Muscle layer of colon (tissue), 2 donors: ENCODE data around the gene BIRC6.

Source experiments
- H3K27ac ChIP-seq: one replicate; pipeline ENCODE4 v1.7.0; 2013; ENCODE audit warnings: low read depth, mild to moderate bottlenecking, low read length, moderate library complexity
- H3K27me3 ChIP-seq, 2 donors: one replicate each; pipeline ENCODE4 v1.7.0; 2013; ENCODE audit warnings: low read length in 2 of 2, mild to moderate bottlenecking in 2 of 2; ENCODE audit not compliant: insufficient read depth in 2 of 2, control insufficient read depth in 1 of 2
- H3K36me3 ChIP-seq: one replicate; pipeline ENCODE4 v1.7.0; 2013; ENCODE audit warnings: mild to moderate bottlenecking, low read length; ENCODE audit not compliant: insufficient read depth
- H3K4me1 ChIP-seq: one replicate; pipeline ENCODE4 v1.7.0; 2013; ENCODE audit warnings: mild to moderate bottlenecking, low read length; ENCODE audit not compliant: insufficient read depth
- H3K4me3 ChIP-seq, 2 donors: one replicate each; pipeline ENCODE4 v1.7.0; 2013; ENCODE audit warnings: low read length in 2 of 2, low read depth in 1 of 2, mild to moderate bottlenecking in 1 of 2, moderate library complexity in 1 of 2
- H3K9ac ChIP-seq: one replicate; pipeline ENCODE4 v1.7.0; 2013; ENCODE audit warnings: low read length
- H3K9me3 ChIP-seq: one replicate; pipeline ENCODE4 v1.7.0; 2013; ENCODE audit warnings: mild to moderate bottlenecking, low read length
- donor health status: abdominal sarcoma.
- donor health status: Adenocarcinoma of cecum.

BIRC6 gene

DNA sequence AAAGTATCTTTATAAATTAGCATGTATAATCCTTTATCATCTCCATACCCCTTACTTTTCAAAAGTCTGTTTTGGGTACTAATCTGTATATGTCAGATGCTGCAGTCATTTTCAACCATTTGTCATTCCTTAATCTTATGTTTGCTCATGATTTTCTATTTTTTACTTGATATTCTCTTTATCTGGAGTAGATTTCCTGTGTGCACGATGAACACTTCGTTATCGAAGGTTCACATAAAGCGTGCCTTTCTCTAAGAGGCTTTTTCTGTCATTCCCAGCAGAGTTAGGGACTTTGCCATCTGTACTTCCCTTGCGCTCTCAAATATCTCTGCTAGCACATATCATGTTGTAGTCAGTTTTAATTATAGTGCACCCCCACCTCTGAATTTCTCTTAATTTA lies 123.2 kb downstream of the BIRC6 start:
- H3K4me1 ChIP-seq = no peaks in the 10 kb centered on the region
- no peak overlapping the region for H3K9ac ChIP-seq
- H3K36me3 ChIP-seq = peaks cover 28% of the 10 kb centered on the region
- no peak overlapping the region for H3K27ac ChIP-seq
- H3K9me3 ChIP-seq = no peaks in the 10 kb centered on the region
- no peak overlapping the region for H3K4me3 ChIP-seq
- no peaks in the 10 kb centered on the region for H3K27me3 ChIP-seq

DNA sequence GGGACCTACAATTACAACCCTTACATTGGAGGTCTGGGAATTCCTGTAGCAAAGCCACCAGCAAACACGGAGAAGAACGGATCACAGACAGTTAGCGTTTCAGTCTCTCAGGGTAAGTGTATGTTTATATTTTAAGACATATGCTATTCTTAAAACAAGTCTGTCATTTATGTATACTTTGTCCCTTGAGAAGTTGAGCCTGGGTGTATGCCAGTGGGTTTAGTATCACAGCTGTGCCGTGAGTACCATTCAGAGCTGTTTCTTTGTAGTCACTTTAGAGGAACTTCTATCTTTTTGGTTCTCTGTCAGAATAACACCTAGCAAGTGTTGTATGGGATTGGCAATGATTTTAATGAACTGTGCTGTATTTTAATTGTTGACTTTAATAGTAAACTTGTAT lies 125.6 kb downstream of the BIRC6 start:
- Histone ChIP-seq H3K36me3 (peaks cover 39% of the 10 kb centered on the region), H3K9ac (no peak overlapping the region)

DNA sequence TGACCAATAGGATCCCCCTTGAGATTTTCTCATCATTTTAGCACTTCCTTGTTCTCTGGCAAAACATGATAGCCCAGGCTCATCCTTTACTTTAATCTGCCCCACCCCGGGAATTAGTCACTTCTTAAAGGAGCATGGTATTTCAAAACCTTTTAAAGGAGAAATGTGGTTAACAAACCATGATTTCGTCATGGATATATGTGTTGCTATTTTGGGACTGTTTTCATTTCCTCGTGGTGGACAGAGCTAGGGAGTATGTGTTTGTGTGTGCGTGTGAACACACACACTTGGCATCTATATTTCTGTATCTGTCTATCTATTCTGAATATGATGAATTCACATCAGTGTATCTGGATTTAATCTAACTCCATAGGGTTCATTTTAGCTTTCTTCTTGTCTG lies 128.1 kb downstream of the BIRC6 start:
- H3K9me3 ChIP-seq = no peaks in the 10 kb centered on the region
- H3K4me3 ChIP-seq = no peak overlapping the region
- H3K27ac ChIP-seq = no peak overlapping the region
- H3K9ac ChIP-seq = no peak overlapping the region
- H3K27me3 ChIP-seq = no peaks in the 10 kb centered on the region
- H3K4me1 ChIP-seq = no peaks in the 10 kb centered on the region
- peaks cover 26% of the 10 kb centered on the region for H3K36me3 ChIP-seq

More for the DNA sequence above, 125.6 kb downstream of the BIRC6 start:
- Histone ChIP-seq H3K27me3 (no peaks in the 10 kb centered on the region), H3K9me3 (no peaks in the 10 kb centered on the region), H3K4me1 (no peaks in the 10 kb centered on the region), H3K4me3 (no peak overlapping the region), H3K27ac (no peak overlapping the region)

DNA sequence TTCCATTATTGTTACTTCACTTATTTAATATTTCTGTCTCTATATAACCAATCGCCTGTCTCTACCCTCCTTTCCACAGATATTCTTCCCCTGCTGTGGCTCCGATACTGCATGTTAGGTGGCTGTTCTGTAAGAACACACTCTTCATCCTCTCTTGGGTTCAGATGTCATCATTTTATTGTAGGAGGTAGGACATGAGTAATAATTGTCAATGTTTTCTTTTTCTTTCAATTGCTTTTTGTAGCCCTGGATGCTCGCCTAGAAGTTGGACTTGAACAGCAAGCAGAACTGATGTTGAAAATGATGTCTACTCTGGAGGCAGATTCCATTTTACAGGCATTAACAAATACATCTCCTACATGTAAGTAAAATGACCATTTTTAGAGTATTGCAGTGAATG lies 128.6 kb downstream of the BIRC6 start:
- Histone ChIP-seq H3K27ac (no peak overlapping the region), H3K27me3 (no peaks in the 10 kb centered on the region), H3K9me3 (no peaks in the 10 kb centered on the region), H3K36me3 (peaks cover 23% of the 10 kb centered on the region), H3K9ac (no peak overlapping the region), H3K4me1 (no peaks in the 10 kb centered on the region), H3K4me3 (no peak overlapping the region)

DNA sequence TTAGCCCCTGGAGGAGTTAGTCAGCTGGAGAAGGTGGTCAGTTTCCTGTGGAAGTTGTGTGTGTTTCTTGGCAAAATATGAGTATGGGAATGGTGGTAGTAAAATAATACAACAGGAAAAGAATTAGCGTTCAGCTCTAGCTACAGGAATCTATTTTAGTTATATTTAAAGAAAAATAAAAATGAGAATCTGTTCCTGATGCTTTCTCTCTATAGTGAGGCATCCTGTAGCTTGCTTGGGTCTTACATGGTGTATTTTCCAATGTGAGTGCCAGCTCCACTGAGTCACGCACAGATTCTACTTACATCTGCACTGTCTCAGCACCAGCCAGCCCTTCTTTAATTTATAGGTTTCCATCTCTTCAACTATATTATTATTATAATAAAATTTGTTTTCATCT lies 132.2 kb downstream of the BIRC6 start:
- no peaks in the 10 kb centered on the region for H3K4me1 ChIP-seq
- no peaks in the 10 kb centered on the region for H3K9me3 ChIP-seq
- H3K27me3 ChIP-seq = no peaks in the 10 kb centered on the region
- no peak overlapping the region for H3K9ac ChIP-seq
- no peak overlapping the region for H3K4me3 ChIP-seq
- H3K36me3 ChIP-seq = peaks cover 20% of the 10 kb centered on the region
- no peak overlapping the region for H3K27ac ChIP-seq

DNA sequence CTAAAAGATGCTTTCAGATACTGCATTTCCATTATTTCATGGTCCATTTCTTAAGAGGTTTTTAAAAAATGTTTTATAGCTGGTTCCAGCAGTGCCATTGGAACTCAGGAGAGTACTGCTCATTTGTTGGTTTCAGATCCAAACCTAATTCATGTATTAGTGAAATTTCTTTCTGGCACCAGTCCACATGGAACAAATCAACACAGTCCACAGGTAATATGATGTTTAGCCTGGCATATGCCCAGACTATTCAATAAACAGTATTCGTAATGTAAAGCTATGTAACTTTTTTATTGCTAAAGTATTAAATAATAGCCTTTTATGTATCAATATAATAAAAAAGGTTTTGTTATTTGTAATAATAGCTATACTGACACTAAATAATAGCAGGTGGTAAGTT lies 134.5 kb downstream of the BIRC6 start:
- Histone ChIP-seq H3K4me1 (no peaks in the 10 kb centered on the region), H3K27ac (no peak overlapping the region), H3K9me3 (no peaks in the 10 kb centered on the region), H3K9ac (no peak overlapping the region), H3K36me3 (peaks cover 13% of the 10 kb centered on the region), H3K4me3 (no peak overlapping the region), H3K27me3 (no peaks in the 10 kb centered on the region)

DNA sequence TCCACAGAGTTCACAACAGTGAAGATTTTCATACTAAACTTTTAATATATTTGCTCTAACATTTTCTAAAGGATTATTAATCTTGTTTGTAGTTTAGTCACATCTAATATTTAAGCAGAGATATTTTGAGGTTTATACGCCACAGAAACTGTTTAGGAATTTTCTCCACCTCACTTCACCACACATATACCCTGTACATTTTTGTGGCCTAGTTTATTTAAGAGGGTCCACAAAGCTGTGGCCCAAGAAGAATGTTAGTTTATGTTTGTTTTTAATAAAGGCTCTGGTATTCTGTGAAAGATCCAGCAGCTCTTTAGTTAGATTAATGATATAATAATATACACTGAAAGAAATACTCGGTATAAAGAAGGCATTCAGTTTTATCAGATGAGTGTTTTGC lies 138.3 kb downstream of the BIRC6 start:
- Histone ChIP-seq H3K9me3 (no peaks in the 10 kb centered on the region), H3K4me3 (no peak overlapping the region), H3K27ac (no peak overlapping the region), H3K4me1 (no peaks in the 10 kb centered on the region), H3K27me3 (no peaks in the 10 kb centered on the region), H3K36me3 (peaks cover 28% of the 10 kb centered on the region), H3K9ac (no peak overlapping the region)

DNA sequence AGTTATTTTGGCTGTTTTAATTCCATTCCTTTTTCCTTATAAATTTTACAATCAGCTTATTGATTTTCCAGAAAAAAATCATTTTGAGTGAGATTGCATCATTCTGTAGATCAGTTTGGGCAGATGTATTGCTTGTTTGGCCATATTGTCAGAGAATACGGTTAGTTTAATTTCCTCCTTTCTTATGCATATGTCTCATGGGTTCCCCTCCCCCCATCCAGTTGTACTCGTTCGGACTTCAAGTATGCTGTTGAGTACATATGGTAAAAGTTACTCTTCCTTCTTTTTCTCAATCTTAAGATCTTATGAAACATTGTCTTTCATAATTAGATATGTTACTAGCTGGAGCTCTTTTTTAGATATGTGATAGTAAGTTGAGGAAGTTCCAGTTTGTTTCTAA lies 139.8 kb downstream of the BIRC6 start:
- H3K9ac ChIP-seq = no peak overlapping the region
- no peak overlapping the region for H3K27ac ChIP-seq
- no peaks in the 10 kb centered on the region for H3K9me3 ChIP-seq
- H3K27me3 ChIP-seq = no peaks in the 10 kb centered on the region
- H3K36me3 ChIP-seq = peaks cover 22% of the 10 kb centered on the region
- H3K4me3 ChIP-seq = no peak overlapping the region
- H3K4me1 ChIP-seq = no peaks in the 10 kb centered on the region

DNA sequence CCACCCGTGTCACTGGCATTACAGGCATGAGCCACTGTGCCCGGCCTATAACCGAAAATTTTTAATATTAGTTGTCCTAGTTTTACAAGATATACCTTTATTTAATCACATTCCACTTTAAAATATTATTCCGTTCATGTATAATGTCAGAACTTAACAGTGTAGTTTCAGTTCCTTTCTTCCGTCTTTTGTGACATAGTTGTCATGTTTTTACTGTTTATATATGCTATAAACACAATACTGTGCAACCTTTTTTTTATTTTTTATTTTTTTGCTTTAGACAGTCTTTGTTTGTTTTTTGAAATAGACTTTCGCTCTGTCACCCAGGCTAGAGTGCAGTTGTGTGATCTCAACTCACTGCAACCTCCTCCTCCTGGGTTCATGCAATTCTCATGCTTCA lies 141.5 kb downstream of the BIRC6 start:
- Histone ChIP-seq H3K9me3 (no peaks in the 10 kb centered on the region), H3K27me3 (no peaks in the 10 kb centered on the region), H3K4me1 (no peaks in the 10 kb centered on the region), H3K4me3 (no peak overlapping the region), H3K36me3 (peaks cover 31% of the 10 kb centered on the region), H3K9ac (no peak overlapping the region), H3K27ac (no peak overlapping the region)

DNA sequence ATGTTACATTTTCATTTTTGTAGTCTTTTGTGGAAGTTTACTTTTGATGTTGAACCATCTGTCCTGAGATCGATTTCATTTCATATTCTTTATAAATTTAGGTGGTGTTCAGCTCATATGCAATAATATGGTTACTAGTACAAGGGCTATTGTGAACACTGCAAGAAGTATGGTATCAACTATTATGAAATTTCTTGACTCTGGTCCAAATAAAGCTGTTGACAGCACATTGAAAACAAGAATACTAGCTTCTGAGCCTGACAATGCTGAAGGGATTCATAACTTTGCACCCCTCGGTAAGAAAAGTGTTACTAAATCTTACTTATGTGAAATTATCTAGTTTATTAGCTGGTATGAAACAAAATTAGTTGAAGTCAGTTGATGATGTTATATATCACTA lies 146.1 kb downstream of the BIRC6 start:
- Histone ChIP-seq H3K9me3 (no peaks in the 10 kb centered on the region), H3K9ac (no peak overlapping the region), H3K4me3 (no peak overlapping the region), H3K27ac (no peak overlapping the region), H3K27me3 (no peaks in the 10 kb centered on the region), H3K36me3 (peaks cover 41% of the 10 kb centered on the region), H3K4me1 (no peaks in the 10 kb centered on the region)

DNA sequence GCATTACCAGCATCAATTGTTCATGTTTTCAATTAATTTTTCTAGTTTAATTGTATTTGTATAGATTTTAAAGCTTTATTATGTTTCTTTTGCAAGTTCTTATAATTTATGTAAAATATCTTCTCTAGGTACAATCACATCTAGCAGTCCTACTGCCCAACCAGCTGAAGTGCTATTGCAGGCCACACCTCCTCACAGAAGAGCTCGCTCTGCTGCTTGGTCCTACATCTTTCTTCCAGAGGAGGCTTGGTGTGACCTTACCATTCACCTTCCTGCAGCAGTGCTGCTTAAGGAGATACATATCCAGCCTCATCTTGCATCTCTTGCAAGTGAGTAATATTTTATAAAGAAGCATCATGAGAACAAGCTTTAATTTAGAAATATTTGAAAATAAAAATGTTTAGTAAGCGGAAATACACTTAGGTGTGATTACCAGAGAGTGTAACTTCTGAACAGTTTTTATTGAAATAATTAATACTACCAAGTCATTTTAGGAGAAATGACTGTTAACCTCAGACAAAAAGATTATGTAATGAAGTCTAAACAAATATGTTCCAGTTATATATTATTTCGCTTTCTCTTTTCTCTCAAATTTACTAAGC lies 148.2 kb downstream of the BIRC6 start:
- Histone ChIP-seq H3K4me1 (no peaks in the 10 kb centered on the region), H3K9me3 (no peaks in the 10 kb centered on the region), H3K27ac (no peak overlapping the region), H3K9ac (no peak overlapping the region), H3K27me3 (no peaks in the 10 kb centered on the region), H3K4me3 (no peak overlapping the region), H3K36me3 (peaks cover 42% of the 10 kb centered on the region)

DNA sequence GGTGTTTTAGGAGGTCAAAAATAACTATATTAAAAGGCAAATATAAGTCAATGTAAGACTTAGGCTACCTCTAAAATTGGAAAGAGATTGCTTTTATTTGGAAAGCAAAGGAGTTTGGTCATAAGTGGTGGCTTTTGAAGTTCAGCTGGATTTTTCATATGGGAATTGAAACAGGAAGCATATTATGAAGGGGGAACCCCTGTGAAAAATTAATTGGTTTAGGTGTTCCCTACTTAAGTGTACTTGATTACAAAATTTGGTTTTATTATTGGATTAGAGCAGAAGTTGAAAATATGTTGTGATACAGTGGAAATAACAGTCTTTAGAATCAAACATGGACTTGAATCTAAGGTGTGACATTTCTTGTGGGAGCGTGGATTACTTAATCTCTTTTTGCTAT lies 149.6 kb downstream of the BIRC6 start:
- Histone ChIP-seq H3K36me3 (peaks cover 46% of the 10 kb centered on the region), H3K27me3 (no peaks in the 10 kb centered on the region), H3K4me3 (no peak overlapping the region), H3K9me3 (no peaks in the 10 kb centered on the region), H3K27ac (no peak overlapping the region), H3K4me1 (no peaks in the 10 kb centered on the region), H3K9ac (no peak overlapping the region)
